Endothelial cell of umbilical vein (primary cell): Measurements from ENCODE around the gene PSD4.

Experiments
- EZH2 ChIP-seq: IDR thresholded peaks from 2 replicates; pipeline ENCODE4 v1.6.1; 2012; ENCODE audit warnings: borderline replicate concordance, low read depth, mild to moderate bottlenecking, moderate library complexity, low read length, inconsistent platforms; ENCODE audit not compliant: severe bottlenecking
- MYC ChIP-seq: IDR thresholded peaks from one replicate; pipeline ENCODE4 v1.6.1; 2011; ENCODE audit warnings: mild to moderate bottlenecking, low read depth, low read length
- POLR2A ChIP-seq: IDR thresholded peaks from 2 replicates; pipeline ENCODE4 v1.6.1; 2012; ENCODE audit warnings: low read depth, mild to moderate bottlenecking, control low read depth, low read length
- POLR2AphosphoS5 ChIP-seq: IDR thresholded peaks from 2 replicates; pipeline ENCODE4 v1.6.1; 2012; ENCODE audit warnings: low read depth, mild to moderate bottlenecking, control low read depth, low read length, moderate library complexity; ENCODE audit not compliant: insufficient read depth
- TF ChIP-seq, protein P1 (sequence below): IDR thresholded peaks from 2 replicates; pipeline ENCODE4 v1.6.1; 2011; ENCODE audit not compliant: insufficient read depth, insufficient read length
- TF ChIP-seq, protein P2 (sequence below), 2 donors: IDR thresholded peaks; 1 replicate in 1 of 2; 2 replicates in 1 of 2; pipeline ENCODE4 v1.5.1; 2011; ENCODE audit warnings: low read length in 2 of 2, mild to moderate bottlenecking in 2 of 2, moderate library complexity in 2 of 2, control low read depth in 1 of 2, inconsistent platforms in 1 of 2, low read depth in 1 of 2; ENCODE audit not compliant: insufficient read depth in 1 of 2; ENCODE audit errors: extremely low read depth in 1 of 2

DNA sequence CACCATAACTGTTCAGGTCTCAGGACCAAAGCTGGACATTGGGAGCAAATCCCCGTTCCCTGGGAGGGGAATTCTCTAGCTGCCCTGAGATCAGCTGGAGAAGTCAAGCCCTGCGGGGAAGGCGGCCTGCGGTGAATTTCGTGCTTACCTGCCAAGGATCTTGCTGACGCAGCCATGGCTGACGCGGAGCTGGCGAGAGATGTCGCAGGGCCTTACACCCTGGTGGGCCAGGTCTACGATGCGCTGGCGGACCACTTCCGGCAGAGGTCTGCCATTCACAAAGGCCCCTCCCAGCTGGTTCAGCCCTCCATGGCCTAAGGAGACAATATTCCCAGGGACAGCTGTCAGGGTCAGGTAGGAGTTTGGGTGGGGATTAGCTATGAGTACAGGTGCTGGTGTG, 72.8 kb downstream of the PSD4 start:
- TF ChIP-seq, protein P1, sequence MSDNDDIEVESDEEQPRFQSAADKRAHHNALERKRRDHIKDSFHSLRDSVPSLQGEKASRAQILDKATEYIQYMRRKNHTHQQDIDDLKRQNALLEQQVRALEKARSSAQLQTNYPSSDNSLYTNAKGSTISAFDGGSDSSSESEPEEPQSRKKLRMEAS: no peak
- TF ChIP-seq, protein P2, sequence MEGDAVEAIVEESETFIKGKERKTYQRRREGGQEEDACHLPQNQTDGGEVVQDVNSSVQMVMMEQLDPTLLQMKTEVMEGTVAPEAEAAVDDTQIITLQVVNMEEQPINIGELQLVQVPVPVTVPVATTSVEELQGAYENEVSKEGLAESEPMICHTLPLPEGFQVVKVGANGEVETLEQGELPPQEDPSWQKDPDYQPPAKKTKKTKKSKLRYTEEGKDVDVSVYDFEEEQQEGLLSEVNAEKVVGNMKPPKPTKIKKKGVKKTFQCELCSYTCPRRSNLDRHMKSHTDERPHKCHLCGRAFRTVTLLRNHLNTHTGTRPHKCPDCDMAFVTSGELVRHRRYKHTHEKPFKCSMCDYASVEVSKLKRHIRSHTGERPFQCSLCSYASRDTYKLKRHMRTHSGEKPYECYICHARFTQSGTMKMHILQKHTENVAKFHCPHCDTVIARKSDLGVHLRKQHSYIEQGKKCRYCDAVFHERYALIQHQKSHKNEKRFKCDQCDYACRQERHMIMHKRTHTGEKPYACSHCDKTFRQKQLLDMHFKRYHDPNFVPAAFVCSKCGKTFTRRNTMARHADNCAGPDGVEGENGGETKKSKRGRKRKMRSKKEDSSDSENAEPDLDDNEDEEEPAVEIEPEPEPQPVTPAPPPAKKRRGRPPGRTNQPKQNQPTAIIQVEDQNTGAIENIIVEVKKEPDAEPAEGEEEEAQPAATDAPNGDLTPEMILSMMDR (IDR thresholded peaks at IDR 0.05; ENCODE audit: extremely low read depth in 1 of 2, insufficient read depth in 1 of 2, low read depth in 1 of 2, low read length in 2 of 2): no peak
- no peak for TF ChIP-seq POLR2A
- TF ChIP-seq EZH2: no peak
- no peak for TF ChIP-seq POLR2AphosphoS5
- no peak for TF ChIP-seq MYC
